Gastrocnemius medialis (tissue), 4 donors: ENCODE results near the gene SPPL3. TPM values are rescaled to one million over a fixed set of nuclear protein-coding genes. Genes with fewer than 3 reads are reported as not detected.
A peak's percentile ranks its signal among the peaks of the same experiment; 100 is the strongest.

Experiments
- ATAC-seq, 2 donors: fragments of 150-250 bp; one replicate each; pipeline ENCODE4 v1.9.1; 2016
- DNase-seq, 2 donors: peaks; one replicate each; pipeline ENCODE4 v3.0.0-alpha.2; 2019
- H3K27ac ChIP-seq, 4 donors: fragments of 200-600 bp; sonication (generic); 1 replicate in 1 of 4; 2 replicates in 3 of 4; pipeline ENCODE4 v1.5.1; 2016 to 2018; ENCODE audit warnings: mild to moderate bottlenecking in 2 of 4, moderate library complexity in 1 of 4
- H3K27me3 ChIP-seq, 3 donors: fragments of 200-600 bp; sonication (generic) in 2 of 3; 1 replicate in 1 of 3; 2 replicates in 2 of 3; pipeline versions ENCODE4 v1.5.1 to v1.6.0; 2016 to 2019; ENCODE audit warnings: mild to moderate bottlenecking in 1 of 3, moderate library complexity in 1 of 3
- H3K36me3 ChIP-seq, 2 donors: fragments of 200-600 bp; sonication (generic) in 1 of 2; one replicate each; pipeline ENCODE4 v1.5.1; 2017 to 2018
- H3K4me1 ChIP-seq, 2 donors: fragments of 200-600 bp; sonication (generic) in 1 of 2; one replicate each; pipeline ENCODE4 v1.5.1; 2016 to 2017; ENCODE audit warnings: mild to moderate bottlenecking in 2 of 2
- H3K4me3 ChIP-seq, 4 donors: fragments of 200-600 bp; sonication (generic) in 3 of 4; 1 replicate in 1 of 4; 2 replicates in 3 of 4; pipeline ENCODE4 v1.5.1; 2016 to 2019; ENCODE audit warnings: mild to moderate bottlenecking in 2 of 4
- H3K9me3 ChIP-seq, 3 donors: fragments of 200-600 bp; sonication (generic) in 2 of 3; 1 replicate in 1 of 3; 2 replicates in 2 of 3; pipeline ENCODE4 v1.5.1; 2016 to 2019
- POLR2A ChIP-seq, 2 donors: fragments of 450-650 bp; IDR thresholded peaks; one replicate each; pipeline ENCODE4 v1.6.1; 2017; ENCODE audit warnings: antibody characterized with exemption in 2 of 2, mild to moderate bottlenecking in 2 of 2, moderate library complexity in 2 of 2
- in situ Hi-C, 4 donors: fragments of 200-750 bp; cut with MboI; loops; one replicate each; pipeline versions ENCODE4 v1.15.0 to v1.8.0; 2017; ENCODE audit warnings: low sequenced_read_pairs in 4 of 4
- intact Hi-C: fragments of 100-400 bp; cut with DNase I; formaldehyde crosslinking; loops from one replicate; pipeline ENCODE4 v1.15.1; 2023; ENCODE audit warnings: low total_unique reads
- total RNA-seq, 4 donors: library from RNA; depleted of rRNA; stranded (reverse); fragments of >200 nt; gene quantifications; one replicate each; pipeline versions ENCODE4 v1.1.0 to v1.2.3, GENCODE V29; 2016
- TF ChIP-seq, protein P1 (sequence below), 5 experiments: fragments of 450-650 bp in 3 of 5; fragments of 200-600 bp in 2 of 5; sonication (generic) in 2 of 5; IDR thresholded peaks in 4 of 5; conservative IDR thresholded peaks in 1 of 5; 1 replicate in 4 of 5; 2 replicates in 1 of 5; pipeline ENCODE4 v1.5.1; 2016 to 2019; ENCODE audit warnings: antibody characterized with exemption in 5 of 5, mild to moderate bottlenecking in 3 of 5, moderate library complexity in 3 of 5

The SPPL3 gene
- total RNA-seq, 4 donors from 2014 or later = 10.1 to 21.3 (median 10.6) TPM

DNA sequence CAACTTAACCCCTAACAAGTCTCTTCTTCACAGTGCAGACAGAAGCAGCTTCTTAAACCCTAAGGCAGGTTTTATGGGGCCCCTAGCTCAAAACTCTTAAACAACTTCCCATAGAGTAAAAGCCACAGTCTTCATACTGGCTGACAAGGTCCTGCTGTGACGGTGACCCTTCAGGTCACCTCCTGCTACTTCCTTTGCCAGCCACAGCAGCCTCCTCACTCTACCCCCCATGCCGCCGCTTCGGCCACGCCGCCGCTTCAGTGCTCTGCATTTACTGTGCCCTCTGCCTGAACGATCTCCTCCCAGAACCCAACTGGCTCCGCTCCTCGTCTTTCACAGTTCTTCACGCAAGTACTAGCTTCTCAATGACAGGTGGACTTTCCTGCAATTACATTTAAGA is 133.1 kb downstream of the SPPL3 start:
- in situ Hi-C loops (no loop called here), intact Hi-C loops (no loop called here)
- Histone ChIP-seq H3K27me3 (no peaks in the 10 kb centered on the region), H3K4me3 (no peak overlapping the region), H3K27ac (no peak overlapping the region), H3K36me3 (peaks cover 0 to 26% of the 10 kb centered on the region in 2 donors), H3K4me1 (peaks cover 8 to 25% of the 10 kb centered on the region in 2 donors), H3K9me3 (no peaks in the 10 kb centered on the region)
- no peak for ATAC-seq
- TF ChIP-seq, protein P1, sequence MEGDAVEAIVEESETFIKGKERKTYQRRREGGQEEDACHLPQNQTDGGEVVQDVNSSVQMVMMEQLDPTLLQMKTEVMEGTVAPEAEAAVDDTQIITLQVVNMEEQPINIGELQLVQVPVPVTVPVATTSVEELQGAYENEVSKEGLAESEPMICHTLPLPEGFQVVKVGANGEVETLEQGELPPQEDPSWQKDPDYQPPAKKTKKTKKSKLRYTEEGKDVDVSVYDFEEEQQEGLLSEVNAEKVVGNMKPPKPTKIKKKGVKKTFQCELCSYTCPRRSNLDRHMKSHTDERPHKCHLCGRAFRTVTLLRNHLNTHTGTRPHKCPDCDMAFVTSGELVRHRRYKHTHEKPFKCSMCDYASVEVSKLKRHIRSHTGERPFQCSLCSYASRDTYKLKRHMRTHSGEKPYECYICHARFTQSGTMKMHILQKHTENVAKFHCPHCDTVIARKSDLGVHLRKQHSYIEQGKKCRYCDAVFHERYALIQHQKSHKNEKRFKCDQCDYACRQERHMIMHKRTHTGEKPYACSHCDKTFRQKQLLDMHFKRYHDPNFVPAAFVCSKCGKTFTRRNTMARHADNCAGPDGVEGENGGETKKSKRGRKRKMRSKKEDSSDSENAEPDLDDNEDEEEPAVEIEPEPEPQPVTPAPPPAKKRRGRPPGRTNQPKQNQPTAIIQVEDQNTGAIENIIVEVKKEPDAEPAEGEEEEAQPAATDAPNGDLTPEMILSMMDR (IDR thresholded peaks at IDR 0.05 in 4 of 5, conservative IDR thresholded peaks at IDR 0.05 in 1 of 5) = no peak
- TF ChIP-seq POLR2A (IDR thresholded peaks at IDR 0.05) = no peak
- no peak for DNase-seq

DNA sequence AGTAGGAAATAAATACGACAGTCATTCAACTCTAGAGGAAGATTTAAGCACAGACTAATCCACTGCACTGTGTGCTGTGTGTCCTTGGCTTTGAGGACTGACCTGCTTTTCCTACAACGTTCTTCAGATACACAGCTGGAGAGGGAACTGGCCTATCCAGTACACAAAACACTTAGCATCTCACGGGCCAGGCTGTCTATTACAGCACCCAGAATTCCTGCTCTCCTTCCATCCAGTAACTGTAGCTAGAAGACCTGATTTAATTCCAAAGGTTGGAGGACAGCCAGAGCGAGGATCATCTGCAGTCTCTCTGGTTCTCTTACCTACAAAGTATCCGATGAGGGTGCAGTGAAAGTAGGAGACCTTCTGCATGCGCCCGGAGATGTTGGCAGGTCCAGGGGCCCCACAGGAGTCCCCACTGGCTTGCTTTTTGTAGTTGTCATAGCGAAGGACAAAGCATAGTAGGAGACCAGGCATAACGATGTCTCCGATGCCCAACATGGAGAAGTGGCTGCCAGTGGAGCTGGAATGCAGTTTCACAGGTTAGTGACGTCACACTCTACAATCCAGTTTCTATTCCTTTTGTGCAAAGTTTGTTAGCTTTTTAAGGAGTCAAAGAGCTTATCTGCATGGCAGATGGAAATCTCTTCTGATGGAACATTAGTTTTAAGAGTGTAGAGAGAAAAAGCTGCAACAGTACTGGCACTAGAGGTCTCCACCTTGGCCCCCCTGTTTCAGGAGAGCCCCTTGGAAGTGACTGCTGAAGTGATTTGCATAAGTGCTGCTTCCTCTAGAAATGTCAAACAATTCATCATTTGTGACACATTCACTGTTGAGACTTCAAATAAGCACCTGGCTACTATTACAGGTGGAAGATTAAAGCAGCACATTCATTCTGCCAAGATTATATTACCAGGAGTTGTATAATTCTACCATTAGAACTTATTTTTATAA is 136.8 kb downstream of the SPPL3 start:
- H3K27ac ChIP-seq = peak overlapping the region; percentile 16 to 61 (median 36)
- ATAC-seq = peak; percentile 15 to 67
- intact Hi-C loops = no loop called here
- H3K36me3 ChIP-seq = peaks cover 0 to 46% of the 10 kb centered on the region in 2 donors
- H3K4me3 ChIP-seq = no peak overlapping the region
- peaks cover under 1 to 2% of the 10 kb centered on the region in 2 donors for H3K4me1 ChIP-seq
- DNase-seq = no peak
- H3K9me3 ChIP-seq = no peaks in the 10 kb centered on the region
- no peaks in the 10 kb centered on the region for H3K27me3 ChIP-seq
- in situ Hi-C loops = no loop called here
- TF ChIP-seq, protein P1 (IDR thresholded peaks at IDR 0.05 in 4 of 5, conservative IDR thresholded peaks at IDR 0.05 in 1 of 5) = no peak
- no peak for TF ChIP-seq POLR2A (IDR thresholded peaks at IDR 0.05)

DNA sequence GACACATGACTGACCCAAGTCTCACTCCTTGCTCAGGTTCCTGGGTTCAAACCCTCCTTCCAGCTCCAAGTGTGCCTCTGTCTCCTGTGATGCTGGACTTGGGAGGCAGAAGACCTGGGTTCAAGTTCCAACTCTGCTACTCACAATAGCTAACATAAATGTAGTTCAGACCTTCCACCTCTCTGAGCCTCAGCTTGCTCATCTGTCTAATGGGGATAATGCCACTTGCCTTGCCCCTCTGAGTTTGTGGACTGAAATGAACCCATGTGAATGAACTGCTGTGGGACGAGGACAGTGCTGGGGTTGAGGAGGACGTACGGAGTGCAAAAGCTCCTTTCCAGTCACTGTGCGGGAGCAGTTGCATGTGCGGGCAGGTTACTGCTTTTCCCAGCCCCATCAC is 137.6 kb downstream of the SPPL3 start:
- H3K9me3 ChIP-seq = no peaks in the 10 kb centered on the region
- no peak for TF ChIP-seq POLR2A (IDR thresholded peaks at IDR 0.05)
- TF ChIP-seq, protein P1 (IDR thresholded peaks at IDR 0.05 in 4 of 5, conservative IDR thresholded peaks at IDR 0.05 in 1 of 5) = no peak
- no peak overlapping the region for H3K4me3 ChIP-seq
- intact Hi-C loops = no loop called here
- no peaks in the 10 kb centered on the region for H3K27me3 ChIP-seq
- no peak for ATAC-seq
- peaks cover 8 to 9% of the 10 kb centered on the region in 2 donors for H3K4me1 ChIP-seq
- no peak for DNase-seq
- in situ Hi-C loops = no loop called here
- H3K36me3 ChIP-seq = peaks cover 0 to 46% of the 10 kb centered on the region in 2 donors
- H3K27ac ChIP-seq = peak overlapping the region; percentile 16 to 61 (median 36)

DNA sequence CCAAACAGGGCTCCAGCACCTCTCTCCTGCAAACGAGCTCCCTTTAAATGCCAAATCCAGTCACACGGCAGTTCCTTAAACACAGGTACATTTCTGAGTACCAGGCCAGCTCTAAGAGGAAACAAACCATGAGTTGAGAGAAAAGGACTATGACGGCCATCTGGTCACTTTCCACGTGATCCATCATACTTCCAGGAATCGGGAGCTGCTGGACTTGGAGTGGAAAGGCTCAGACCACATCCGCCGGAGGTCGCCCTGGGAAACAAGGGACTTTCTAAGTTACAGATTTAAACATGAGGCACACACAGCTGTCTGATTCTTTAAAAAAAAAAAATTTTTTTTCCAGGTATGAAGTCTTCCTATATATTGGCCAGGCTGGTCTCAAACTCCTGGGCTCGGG is 139.3 kb downstream of the SPPL3 start:
- intact Hi-C loops (loop anchor here (5.0 kb wide), 2 partner anchors 78 to 1327 kb away; partner anchors contain the start of gene MLEC), in situ Hi-C loops (no loop called here)
- TF ChIP-seq, protein P1 (IDR thresholded peaks at IDR 0.05 in 4 of 5, conservative IDR thresholded peaks at IDR 0.05 in 1 of 5) = no peak
- TF ChIP-seq POLR2A (IDR thresholded peaks at IDR 0.05) = no peak
- peak overlapping the region; percentile 17 to 43 (median 34) for H3K27ac ChIP-seq
- ATAC-seq = no peak
- H3K4me1 ChIP-seq = peaks cover 25 to 26% of the 10 kb centered on the region in 2 donors
- peaks cover 0 to 46% of the 10 kb centered on the region in 2 donors for H3K36me3 ChIP-seq
- no peaks in the 10 kb centered on the region for H3K27me3 ChIP-seq
- no peak for DNase-seq
- H3K4me3 ChIP-seq = no peak overlapping the region
- no peaks in the 10 kb centered on the region for H3K9me3 ChIP-seq
